Left kidney (tissue), 8 donors: ENCODE measurements around the gene PRSS37. TPM values are rescaled to one million over a fixed set of nuclear protein-coding genes. Genes with fewer than 3 reads are reported as not detected.
"Not testable (repeated sequence)": the region's sequence is repeated elsewhere in the genome, so short reads cannot be mapped to it uniquely, and the experiment has no call there.

Experiments
- DNase-seq: peaks from one replicate; pipeline ENCODE4 v3.0.0-alpha.2; 2013
- long read RNA-seq, 8 donors: transcript quantifications; one replicate each; lab custom pipeline, GENCODE V29; 2026
- polyA plus RNA-seq: library from polyadenylated mRNA; unstranded; fragments of 120-200 nt; gene quantifications from one replicate; pipeline ENCODE4 v1.2.1, GENCODE V29; 2013; ENCODE audit not compliant: insufficient read length

The PRSS37 gene, protein sequence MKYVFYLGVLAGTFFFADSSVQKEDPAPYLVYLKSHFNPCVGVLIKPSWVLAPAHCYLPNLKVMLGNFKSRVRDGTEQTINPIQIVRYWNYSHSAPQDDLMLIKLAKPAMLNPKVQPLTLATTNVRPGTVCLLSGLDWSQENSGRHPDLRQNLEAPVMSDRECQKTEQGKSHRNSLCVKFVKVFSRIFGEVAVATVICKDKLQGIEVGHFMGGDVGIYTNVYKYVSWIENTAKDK
- 0.73 TPM for polyA plus RNA-seq
- long read RNA-seq, donor 1: 0 reads
- long read RNA-seq, donor 2: 0 reads
- long read RNA-seq, donor 3: 0 reads
- long read RNA-seq, donor 4: 0 reads
- long read RNA-seq, donor 5: 0 reads
- long read RNA-seq, donor 6: 0 reads
- long read RNA-seq, donor 7: 0 reads
- long read RNA-seq, donor 8: 0 reads

DNA sequence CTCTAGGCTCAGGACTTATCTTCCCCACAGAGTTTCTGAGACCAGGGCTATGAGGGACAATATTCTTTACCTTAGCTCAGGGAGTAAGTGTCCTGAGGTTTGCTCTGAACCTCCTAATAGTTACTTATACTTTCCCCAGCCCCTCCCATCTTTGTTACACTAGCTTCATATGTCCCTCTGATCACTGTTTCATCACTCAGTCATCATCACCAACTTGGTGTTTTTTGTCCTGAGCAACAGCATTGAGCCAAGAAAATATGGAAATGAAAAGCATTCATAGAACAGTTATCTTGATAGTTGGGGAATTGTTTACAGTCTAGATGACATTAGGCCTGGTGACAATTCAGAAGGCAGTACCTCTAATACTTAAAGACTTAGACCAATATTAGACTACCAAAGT is at the start of gene PRSS37:
Gene PRSS37 (minus strand): TSS at position 101 of the 400 bp plus-strand sequence. CDS start 436 bp downstream, outside the sequence.
- DNase-seq: no peak

DNA sequence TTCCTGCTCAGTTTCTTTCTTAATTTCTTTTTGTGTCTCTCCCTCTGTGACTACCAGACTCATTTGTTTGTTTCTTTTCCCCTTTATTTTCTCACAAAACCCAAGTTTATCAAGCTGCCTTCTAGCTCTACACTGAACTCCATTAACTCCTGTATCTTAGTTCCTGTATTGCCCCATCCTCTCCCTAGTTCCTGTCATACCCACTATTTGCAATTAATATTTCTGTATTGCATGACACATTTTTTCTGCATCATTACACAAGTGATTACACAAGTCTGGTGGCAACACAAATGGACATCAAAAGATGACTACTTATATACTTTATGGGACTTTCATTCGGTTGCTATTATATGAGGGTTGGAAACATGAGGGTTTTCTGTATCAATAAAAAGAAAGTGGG is 48.0 kb upstream of the PRSS37 start:
- DNase-seq: no peak

DNA sequence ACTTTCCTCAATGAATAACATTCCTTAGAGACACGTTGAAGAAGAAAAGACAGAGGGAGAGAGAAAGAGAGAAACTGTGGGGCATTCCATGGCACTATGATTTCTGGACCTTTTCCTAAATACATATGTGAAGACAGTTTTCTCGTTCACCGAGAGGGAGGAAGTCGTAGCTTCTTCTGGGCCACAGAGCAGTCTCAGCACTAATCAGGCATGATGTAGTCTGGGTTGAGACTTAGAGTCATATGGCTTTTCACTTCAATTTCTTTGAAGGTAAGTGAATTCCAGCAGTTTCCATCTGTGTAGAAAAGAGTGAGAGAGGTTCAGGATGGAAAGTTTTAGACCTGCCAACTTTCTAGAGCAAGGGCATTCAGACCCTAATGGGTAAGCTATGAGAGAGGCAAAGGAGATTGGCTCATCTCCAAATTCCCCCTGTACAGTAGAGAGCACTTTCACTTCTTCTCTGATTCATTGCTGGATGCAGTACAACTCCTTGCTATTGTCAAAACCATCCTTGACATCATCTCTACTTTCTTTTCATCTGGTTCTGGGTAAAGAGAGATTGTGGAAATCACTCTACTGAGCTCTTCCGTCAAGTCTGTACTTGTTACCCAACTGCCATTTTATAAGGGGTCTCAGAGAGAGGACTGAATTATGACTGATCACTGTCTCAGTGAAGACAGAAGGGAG is 43.4 kb upstream of the PRSS37 start:
- no peak for DNase-seq

DNA sequence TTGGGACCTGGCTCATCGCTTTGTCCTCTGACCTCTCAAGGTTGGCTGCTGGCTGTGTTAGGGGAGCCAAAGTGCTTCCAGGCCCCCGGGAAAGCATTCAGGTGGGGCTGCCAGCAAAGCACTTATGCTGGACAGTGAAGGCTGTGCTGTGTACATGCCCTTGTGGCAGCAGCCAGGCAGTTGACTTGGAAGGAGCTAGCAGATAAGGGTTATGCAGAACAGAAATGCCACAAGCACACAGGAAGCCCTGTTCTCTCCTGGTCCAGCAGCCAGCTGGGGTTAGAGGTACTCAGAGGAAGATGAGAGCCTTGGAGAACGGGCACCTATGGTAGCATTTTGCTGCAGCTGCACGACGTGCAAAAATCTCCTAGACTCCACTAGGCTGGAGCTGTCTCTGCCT is 39.7 kb upstream of the PRSS37 start:
- no peak for DNase-seq

DNA sequence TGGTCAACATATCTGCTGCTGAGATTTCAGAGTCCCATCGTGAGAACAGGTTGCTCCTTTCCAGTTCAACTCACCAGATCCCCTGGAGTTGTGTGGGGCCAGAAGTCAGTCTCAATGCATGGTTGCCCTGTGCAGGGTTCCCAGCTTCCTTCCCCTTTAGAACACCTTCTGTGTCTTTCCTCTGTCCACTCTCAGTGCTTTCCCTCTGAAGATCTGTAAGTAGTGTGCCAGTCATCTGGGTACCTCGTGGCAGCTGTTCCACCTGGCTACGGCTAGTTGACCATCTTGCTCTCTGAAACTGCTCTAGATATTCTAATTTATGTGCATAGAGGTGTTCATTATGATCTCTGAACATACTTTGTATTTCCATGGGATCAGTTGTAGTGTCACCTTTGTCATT is 36.1 kb upstream of the PRSS37 start:
- no peak for DNase-seq

DNA sequence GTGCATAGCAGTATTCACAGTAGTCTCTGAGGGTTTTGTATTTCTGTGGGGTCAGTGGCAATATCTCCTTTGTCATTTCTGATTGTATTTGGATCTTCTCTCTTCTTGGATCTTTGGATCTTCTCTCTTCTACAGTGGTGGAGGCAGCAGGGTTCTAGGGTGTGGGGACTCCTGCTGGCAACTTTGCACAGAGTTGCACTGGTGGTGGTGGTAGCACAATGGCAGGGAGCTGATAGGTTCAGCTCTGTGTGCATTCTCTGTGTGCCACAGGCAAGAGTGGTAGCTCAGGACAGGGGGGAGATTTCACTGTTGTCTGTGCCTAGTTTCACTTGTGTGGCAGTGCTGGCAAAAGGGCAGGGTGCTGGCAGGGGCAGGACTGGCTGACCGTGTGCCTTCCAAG is 35.1 kb upstream of the PRSS37 start:
- no peak for DNase-seq

DNA sequence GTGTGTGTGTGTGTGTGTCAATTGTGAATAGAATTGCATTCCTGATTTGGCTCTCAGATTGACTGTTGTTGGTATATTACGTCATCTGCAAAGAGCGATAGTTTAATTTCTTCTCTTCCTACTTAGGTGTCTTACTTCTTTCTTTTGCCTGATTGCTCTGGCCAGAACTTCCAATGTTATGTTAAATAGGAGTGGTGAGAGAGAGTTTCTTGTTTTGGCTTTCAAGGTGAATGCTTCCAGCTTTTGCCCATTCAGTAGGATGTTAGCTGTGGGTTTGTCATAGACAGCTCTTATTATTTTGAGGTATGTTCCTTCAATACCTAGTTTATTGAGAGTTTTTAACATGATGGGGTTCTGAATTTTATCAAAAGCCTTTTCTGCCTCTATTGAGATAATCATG is 34.2 kb upstream of the PRSS37 start:
- DNase-seq: no peak

DNA sequence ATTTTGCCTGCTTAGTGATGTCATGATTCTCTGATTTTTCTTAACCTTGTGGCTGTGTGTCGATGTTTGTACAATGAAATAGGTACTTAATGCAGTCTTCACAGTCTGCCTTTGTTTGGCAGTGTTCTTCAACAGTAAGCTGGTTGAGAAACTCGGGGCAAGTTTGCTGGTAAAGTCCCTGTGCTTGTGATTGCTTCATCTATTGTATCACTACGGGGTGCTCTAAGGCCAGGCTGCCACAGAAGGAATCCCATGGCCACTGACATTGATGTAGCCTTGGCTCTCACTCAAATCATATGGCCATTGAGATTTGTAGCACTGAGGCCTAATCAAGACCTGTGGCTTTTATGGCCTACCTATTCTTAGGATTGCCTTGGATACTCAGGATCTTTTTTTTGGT is 33.5 kb upstream of the PRSS37 start:
- DNase-seq: no peak

DNA sequence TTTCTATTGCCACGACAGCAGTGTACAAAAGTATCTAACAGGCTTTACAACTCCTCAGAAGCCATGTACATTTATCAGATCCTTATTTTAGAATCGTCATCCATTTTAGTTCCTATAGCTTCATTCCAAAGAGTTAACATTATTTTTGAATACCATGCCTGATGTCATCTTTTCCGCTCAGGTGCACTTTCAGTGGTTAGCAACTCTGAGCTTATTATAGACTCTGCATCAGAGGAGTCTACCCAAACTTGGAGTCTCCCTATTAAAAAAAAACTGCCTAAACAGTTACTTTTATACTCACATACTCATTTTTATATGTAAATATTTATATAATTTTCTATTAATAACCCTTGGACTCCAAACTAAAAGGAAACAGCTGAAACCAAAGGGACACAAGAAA is 31.6 kb upstream of the PRSS37 start:
- DNase-seq: no peak

DNA sequence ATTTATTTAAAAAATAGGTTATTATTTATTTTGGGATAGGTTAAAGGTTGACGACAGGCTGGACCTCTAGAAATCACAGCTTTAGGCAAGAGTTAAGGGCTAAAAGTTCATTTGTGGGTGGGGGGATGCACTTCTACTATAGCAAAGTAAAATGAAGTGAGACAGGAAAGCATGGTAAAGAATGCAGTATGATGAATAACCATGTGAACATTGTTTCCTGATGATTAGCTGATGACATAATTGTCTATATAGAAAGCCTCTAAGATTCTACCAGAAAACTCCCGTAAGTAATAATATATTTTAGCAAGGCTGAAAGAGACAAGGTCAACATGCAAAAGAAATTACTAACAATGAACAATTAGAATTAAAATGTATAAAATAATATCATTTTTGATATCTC is 25.7 kb upstream of the PRSS37 start:
- no peak for DNase-seq

DNA sequence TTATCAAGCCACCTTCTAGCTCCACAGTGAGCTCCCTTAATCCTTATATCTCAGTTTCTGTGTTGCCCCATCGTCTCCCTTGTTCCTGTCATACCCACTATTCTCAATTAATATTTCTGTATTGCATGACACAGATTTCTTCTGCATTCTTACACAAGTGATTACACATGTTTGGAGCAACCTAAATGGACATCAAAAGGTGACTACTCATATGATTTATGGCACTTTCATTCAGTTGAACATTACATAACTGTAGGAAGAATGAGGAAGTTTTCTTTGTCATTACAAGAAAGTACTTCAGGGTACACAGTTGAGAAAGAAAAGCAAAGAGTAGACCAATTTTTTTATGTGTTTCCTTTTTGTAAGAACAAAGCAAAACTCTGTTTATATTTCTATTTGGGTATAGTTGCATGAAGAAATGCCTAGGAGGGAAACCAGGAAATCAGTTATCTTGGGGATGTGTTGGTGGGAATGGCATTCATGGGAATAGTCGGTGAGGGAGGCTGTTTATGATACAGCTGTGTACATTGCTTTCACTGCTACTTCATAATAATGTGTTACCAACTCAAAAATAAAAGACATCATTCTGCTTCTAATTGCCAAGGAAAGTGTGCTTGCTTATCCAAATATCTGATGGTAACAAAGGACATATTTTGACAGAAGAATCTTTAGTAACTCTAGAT is 23.6 kb upstream of the PRSS37 start:
- DNase-seq: no peak

DNA sequence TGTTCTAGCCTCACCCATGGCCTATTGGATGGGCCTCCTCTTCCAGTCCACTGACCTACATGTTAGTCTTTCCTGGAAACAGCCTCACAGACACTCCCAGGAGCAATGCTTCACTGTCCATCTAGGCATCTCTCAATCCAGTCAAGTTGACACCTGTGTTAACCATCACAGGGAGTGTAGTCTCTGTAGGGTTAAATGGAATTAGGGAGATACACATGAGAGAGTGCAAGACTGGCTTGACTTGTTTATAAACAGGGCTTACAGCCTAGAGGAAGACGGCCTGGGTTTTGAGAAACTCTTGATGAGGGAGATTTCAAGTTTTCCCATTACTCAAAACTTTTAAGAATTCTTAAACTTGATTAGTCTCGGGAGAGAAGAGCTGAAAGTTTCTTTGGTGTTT is 18.9 kb upstream of the PRSS37 start:
- no peak for DNase-seq

DNA sequence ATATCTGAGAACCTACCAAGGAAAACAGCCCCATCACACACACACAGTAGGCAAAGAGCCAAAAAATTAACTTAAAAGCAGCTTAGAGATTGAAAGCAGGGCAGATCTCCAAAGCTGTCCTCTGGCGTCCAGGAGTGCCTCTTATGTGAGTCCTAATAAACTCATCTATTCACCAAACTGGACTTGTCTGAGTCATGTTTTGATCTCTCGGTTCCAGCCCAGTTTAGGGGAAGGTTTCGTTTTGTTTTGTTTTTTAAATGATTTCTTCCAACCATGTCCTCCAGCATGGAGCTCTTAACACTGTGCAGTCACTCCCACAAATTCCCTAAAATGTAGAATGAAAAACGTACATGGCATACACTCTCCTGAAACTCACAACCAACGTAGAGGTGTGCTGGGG is 6.7 kb upstream of the PRSS37 start:
- DNase-seq: no peak

DNA sequence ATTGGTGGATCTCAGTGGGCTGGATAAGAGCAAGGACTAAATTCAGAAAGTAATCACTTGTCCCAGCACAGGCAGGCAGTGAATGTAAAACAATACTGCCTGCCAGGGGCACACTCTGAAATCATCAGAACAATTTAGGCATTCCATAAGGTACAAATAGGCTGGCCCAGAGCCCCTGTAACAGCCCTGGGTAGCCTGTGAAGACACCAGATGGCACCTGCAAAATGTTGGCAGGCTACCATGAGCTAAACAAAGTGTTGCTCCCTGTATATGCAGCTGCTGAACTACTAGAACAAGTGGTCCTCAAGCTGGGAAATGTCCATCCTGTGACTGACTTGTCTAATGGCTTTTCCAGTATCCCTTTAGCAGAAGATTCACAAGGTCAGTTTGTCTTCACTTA is 3.0 kb upstream of the PRSS37 start:
- DNase-seq: no peak

DNA sequence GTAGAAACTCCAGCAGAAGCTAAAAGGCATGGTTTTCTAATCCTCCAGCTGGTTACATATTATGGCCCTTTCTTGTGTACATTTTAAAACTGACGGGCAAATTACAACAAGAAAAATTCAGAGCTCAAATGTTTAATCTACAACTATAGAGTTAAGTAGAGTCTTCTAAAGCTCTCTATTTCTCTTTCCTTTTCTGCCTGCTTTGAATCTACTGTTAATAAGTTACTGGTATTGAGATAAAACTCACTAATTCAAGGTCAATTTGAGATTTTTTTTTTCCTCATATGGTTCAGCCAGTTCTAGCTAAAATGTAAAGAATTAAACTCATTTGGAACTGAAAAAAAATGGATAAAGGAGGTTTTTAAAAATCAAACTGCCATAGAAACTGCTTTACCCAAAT is 1.6 kb upstream of the PRSS37 start:
- no peak for DNase-seq

DNA sequence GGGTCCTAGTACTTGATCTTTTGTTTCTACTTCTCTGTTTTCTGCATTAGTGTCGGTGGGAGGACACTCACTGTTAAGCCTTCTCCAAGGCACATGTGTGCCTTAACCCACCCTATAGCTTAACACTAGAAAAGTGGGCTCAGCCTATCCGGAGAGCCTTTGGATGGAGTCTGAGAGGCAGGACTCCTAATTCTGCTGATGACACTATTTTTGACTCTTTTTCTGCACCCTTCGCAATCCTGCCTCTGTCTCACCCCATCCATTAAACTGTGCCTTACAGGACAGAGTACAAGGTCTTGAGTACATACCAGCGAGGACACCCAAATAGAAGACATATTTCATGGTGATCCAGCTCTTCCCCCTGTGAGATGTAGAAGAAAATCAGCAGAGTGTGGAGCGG is 577 bp downstream of the PRSS37 start:
- no peak for DNase-seq

DNA sequence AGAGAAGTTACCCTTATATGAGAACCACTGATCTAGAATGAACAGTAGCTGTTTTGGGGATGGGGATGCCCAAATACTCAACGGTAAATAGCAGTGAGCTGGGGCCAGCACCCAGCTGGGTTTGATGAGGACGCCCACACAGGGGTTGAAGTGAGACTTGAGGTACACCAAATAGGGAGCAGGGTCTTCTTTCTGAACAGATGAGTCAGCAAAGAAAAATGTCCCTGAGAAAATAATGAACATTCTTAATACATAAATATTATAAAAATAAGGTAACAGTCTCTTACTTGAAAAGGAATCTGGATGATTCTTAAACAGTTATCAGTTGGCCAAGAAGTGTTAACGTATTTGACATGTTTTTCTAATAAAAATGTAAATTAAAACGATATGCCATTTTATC is 2.0 kb downstream of the PRSS37 start:
- DNase-seq: no peak

DNA sequence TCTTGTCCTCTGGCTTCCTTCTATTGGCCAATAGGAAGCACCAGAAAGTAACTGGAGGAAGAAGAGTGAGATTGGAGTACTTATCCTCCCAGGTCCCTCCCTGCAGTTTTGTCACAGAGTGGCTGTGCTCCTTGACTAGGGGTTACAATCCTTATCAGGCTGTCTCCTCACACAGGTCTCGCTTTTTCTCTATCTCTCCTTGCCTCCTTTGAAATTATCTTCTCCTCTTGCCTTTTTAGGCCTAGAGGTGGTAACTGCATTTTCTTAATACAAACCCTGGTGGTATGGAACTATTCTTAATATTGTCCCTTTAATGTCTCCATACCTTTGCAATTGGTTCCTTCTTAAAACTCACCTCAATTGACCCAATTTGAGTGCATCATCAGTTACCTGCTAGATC is 2.7 kb downstream of the PRSS37 start:
- no peak for DNase-seq

DNA sequence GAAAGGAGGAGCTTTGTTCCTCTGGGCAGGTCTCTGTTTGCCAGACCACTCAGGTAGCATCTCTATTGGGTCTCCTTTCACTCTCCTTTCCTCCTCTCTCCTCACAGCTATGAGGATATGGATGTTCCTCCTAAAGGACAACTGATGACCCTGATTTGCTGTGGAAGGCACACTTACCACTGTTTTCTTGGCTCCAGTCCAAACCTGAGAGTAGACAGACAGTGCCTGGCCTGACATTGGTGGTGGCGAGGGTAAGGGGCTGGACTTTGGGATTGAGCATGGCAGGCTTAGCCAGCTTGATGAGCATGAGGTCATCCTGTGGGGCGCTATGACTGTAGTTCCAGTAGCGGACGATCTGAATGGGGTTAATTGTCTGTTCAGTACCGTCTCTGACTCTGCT is 3.6 kb downstream of the PRSS37 start:
- no peak for DNase-seq

DNA sequence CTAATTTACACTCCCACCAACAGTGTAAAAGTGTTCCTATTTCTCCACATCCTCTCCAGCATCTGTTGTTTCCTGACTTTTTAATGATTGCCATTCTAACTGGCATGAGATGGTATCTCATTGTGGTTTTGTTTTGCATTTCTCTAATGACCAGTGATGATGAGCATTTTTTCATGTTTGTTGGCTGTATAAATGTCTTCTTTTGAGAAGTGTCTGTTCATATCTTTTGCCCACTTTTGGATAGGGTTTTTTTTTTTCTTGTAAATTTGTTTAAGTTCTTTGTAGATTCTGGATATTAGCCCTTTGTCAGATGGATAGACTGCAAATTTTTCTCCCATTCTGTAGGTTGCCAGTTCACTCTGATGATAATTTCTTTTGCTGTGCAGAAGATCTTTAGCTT is 18.9 kb downstream of the PRSS37 start:
- DNase-seq: not testable (repeated sequence)

DNA sequence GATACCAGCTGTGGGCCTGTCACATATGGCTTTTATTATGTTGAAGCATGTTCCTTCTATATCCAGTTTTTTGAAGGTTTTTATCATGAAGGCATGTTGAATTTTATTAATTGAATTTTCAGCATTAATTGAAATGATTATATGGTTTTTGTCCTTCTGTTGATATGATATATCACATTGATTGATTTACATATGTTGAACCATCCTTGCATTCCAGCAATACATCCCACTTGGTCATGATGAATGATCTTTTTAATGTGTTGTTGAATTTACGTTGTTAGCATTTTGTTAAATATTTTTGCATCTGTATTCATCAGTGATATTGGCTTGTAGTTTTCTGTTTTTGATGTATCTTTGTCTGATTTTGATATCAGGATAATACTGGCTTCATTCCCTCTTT is 21.2 kb downstream of the PRSS37 start:
- DNase-seq: no peak

DNA sequence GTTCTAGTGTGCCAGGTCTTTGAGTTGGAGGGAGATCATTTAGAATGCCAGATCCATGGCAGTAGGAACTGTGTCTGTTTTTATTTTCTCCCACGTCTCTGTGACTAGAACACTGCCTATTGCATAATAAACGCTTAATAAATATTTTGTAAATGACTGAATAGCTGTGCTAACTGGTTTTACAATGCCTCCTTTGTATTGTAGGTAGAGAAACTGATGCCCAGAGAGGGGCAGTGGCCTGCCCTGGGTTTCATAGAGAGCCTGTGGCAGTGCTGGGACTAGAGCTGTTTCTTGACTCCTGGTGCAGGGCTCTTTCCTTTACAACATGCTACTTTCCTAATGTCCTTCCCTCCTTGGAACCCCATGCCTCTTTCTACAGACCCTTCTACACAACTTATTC is 48.8 kb downstream of the PRSS37 start:
- no peak for DNase-seq

DNA sequence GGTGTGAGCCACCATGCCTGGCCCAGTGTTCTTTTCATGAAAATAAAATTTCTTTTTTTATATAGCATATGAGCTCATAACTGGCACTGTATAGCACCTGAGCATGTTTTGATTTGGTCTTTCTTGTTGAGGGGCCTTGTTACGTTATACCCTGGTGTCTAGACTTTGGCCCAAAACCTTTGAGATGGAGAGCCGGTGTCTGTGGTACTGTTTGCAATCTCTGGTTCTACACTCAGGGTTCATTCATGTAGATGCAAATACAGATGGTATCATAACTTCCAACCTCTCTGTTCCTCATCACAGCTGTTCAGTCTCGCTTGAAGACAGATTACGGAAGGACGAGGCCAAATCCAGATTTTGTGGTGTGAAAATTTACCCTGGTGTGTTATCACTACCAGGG is 51.4 kb downstream of the PRSS37 start, which contains the start of gene TAS2R5:
Gene TAS2R5 (plus strand): TSS at position 301 of the 400 bp plus-strand sequence. CDS start 145 bp downstream, outside the sequence.
- no peak for DNase-seq
